Kidney (tissue), 14 donors: Measurements from ENCODE around the gene RCVRN. TPM values are rescaled to one million over a fixed set of nuclear protein-coding genes. Genes with fewer than 3 reads are reported as not detected.
"Not testable (repeated sequence)": the region's sequence is repeated elsewhere in the genome, so short reads cannot be mapped to it uniquely, and the experiment has no call there.

Experiments
- DNase-seq, 5 donors: peaks; one replicate each; pipeline ENCODE4 v3.0.0-alpha.2; 2013 to 2020
- FAIRE-seq: peaks from 2 replicates; lab custom pipeline; 2012; peaks lifted over from hg19 to GRCh38; lab: Jason Lieb, UNC
- H3K27ac ChIP-seq, 2 donors: one replicate each; pipeline ENCODE4 v1.7.0; 2013; ENCODE audit warnings: low read depth in 2 of 2, low read length in 2 of 2, inconsistent platforms in 1 of 2
- H3K27me3 ChIP-seq: one replicate; pipeline ENCODE4 v1.7.1; 2013; ENCODE audit warnings: low read length, inconsistent platforms; ENCODE audit not compliant: control insufficient read depth, insufficient read depth
- H3K36me3 ChIP-seq, 3 donors: one replicate each; pipeline versions ENCODE4 v1.7.0 to v1.7.1; 2013; ENCODE audit warnings: low read length in 3 of 3, control low read depth in 1 of 3, inconsistent platforms in 1 of 3; ENCODE audit not compliant: insufficient read depth in 3 of 3, control insufficient read depth in 2 of 3
- H3K4me1 ChIP-seq, 3 donors: one replicate each; pipeline versions ENCODE4 v1.7.0 to v1.7.1; 2013; ENCODE audit warnings: low read length in 3 of 3, inconsistent platforms in 1 of 3, low read depth in 1 of 3; ENCODE audit not compliant: control insufficient read depth in 2 of 3, insufficient read depth in 2 of 3
- H3K4me3 ChIP-seq, 3 donors: one replicate each; pipeline versions ENCODE4 v1.7.0 to v1.8.1; 2013; ENCODE audit warnings: low read length in 3 of 3, control low read depth in 1 of 3, inconsistent platforms in 1 of 3
- H3K9ac ChIP-seq, 3 donors: one replicate each; pipeline versions ENCODE4 v1.7.0 to v1.7.1; 2013; ENCODE audit warnings: low read length in 3 of 3, control low read depth in 1 of 3, inconsistent platforms in 1 of 3
- H3K9me3 ChIP-seq, 3 donors: one replicate each; pipeline versions ENCODE4 v1.7.0 to v1.7.1; 2013; ENCODE audit warnings: low read length in 3 of 3, control low read depth in 1 of 3, inconsistent platforms in 1 of 3; ENCODE audit not compliant: control insufficient read depth in 2 of 3, insufficient read depth in 1 of 3
- intact Hi-C: fragments of 100-400 bp; cut with DNase I; formaldehyde crosslinking; loops from one replicate; pipeline ENCODE4 v1.11.1; 2022
- polyA plus RNA-seq: library from polyadenylated mRNA; stranded (reverse); fragments of 350-450 nt; fragmentation: Illumina TruSeq; extraction: RNeasy Lipid Tissue Mini Kit (QIAGEN cat#74804); gene quantifications from one replicate; pipeline ENCODE4 v1.2.3, GENCODE V29; 2014; ENCODE audit warnings: low read depth, low replicate concordance; ENCODE audit not compliant: insufficient read depth
- total RNA-seq: library from RNA; stranded (reverse); fragmentation: NEBNext Ultra II Directional; extraction: Animal tissue kit (Norgen Biotek cat#: 25700); gene quantifications from one replicate; pipeline ENCODE4 v1.2.1, GENCODE V29; 2021
- TF ChIP-seq, protein P1 (sequence below): IDR thresholded peaks from 3 replicates; pipeline ENCODE4 v1.5.1; 2012; ENCODE audit warnings: mild to moderate bottlenecking, moderate library complexity, borderline replicate concordance; ENCODE audit not compliant: insufficient read depth; ENCODE audit errors: extremely low read depth
- donor health status: control.
- donor health status: control.
- donor health status: control.
- donor health status: control.
- donor health status: control.
- donor health status: DM: yes; HTN: yes; CAD: no.
- donor health status: Normal renal cell carcinoma (clear cell type).

Gene RCVRN
- total and polyA plus RNA-seq, 2 donors from 2014 or later = not detected

DNA sequence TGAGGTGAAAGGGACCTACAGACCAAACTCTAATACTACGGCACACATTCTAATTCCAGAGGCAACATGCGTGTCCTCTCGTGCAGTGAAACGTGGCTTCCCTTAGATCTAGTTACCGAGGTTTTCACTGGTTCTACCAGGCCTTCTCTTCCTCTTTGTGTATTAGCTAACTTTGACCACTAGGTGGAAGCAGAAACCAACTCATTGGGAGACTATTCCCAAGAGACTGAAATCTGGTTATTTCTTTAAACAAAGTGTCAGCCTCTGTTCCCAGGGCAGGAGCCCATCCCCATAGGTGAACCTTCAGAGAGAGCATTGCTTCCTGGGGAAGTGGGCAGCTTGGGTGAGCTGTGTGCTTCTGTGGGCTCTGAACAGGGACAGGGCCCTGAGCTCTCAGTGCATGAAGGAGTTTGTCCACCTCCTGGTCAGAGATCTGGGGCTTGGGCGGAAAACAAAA lies 19.7 kb upstream of the RCVRN start:
- Histone ChIP-seq H3K9me3 (no peaks in the 10 kb centered on the region), H3K4me3 (no peak overlapping the region), H3K27ac (no peak overlapping the region), H3K27me3 (no peaks in the 10 kb centered on the region), H3K4me1 (no peaks in the 10 kb centered on the region), H3K9ac (no peak overlapping the region), H3K36me3 (no peaks in the 10 kb centered on the region)
- FAIRE-seq (no peak), DNase-seq (peak in 3 of 5 donors; percentile 64 to 96 (median 95))
- TF ChIP-seq, protein P1, sequence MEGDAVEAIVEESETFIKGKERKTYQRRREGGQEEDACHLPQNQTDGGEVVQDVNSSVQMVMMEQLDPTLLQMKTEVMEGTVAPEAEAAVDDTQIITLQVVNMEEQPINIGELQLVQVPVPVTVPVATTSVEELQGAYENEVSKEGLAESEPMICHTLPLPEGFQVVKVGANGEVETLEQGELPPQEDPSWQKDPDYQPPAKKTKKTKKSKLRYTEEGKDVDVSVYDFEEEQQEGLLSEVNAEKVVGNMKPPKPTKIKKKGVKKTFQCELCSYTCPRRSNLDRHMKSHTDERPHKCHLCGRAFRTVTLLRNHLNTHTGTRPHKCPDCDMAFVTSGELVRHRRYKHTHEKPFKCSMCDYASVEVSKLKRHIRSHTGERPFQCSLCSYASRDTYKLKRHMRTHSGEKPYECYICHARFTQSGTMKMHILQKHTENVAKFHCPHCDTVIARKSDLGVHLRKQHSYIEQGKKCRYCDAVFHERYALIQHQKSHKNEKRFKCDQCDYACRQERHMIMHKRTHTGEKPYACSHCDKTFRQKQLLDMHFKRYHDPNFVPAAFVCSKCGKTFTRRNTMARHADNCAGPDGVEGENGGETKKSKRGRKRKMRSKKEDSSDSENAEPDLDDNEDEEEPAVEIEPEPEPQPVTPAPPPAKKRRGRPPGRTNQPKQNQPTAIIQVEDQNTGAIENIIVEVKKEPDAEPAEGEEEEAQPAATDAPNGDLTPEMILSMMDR = peak; percentile 81
- intact Hi-C loops = loop anchor here (10.0 kb wide), 1 partner anchor 690 kb away; no protein-coding TSS in a partner anchor

DNA sequence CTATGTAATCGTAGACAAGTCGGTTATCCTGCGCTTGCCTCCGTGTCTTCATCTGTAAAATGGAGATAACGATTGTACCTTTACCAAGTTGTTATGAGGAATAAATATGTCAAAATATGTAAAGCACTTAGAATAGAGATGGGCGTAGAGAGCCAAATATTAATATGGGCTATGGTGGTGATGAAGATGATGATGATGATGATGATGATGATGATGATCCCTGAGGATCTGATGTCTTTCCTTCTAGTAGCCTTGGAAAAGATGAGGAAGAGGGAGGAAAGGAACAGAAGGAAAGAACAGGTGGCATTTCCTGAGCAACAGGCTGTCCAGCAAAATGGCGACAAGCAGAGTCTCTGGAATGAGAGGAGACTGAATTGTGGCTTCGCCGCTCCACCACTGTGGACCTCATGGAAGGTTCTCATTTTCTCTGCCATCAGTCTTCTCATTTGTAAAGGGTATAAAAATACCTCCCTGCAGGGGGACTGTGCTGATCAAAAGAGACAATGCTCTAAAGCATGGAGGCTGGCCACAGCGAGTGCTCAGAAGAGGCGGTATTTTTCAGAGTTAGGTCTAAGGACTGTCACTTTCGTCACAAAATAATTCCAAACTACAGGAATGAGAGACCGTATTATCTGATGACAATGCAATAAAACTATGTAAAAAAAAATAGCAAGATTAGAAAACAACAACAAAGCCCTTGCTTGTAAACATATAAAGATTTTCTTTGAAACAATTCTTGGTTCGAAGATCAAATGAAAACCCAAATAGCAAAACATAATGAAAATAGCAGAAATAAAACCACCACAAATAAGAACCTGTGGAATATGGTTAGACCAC lies 17.2 kb upstream of the RCVRN start:
- intact Hi-C loops = loop anchor here (10.0 kb wide), 1 partner anchor 693 kb away; no protein-coding TSS in a partner anchor
- DNase-seq (no peak), FAIRE-seq (no peak)
- Histone ChIP-seq H3K9ac (no peak overlapping the region), H3K9me3 (no peaks in the 10 kb centered on the region), H3K4me1 (no peaks in the 10 kb centered on the region), H3K27me3 (no peaks in the 10 kb centered on the region), H3K27ac (no peak overlapping the region), H3K36me3 (no peaks in the 10 kb centered on the region), H3K4me3 (no peak overlapping the region)
- TF ChIP-seq, protein P1 = no peak

DNA sequence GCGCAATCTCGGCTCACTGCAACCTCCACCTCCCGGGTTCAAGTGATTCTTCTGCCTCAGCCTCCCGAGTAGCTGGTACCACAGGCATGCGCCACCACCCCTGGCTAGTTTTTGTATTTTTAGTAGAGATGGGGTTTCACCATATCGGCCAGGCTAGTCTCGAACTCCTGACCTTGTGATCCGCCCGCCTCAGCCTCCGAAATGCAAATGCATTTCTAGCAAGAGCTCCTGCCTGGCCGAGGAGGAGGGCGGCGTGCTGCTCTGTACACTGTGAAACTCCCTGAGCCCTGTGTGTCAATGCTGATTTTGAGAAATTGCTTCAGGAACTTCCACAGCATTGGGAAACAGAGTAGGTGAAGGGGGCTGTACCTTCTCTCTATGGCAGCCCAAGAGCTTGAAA lies 16.1 kb upstream of the RCVRN start:
- FAIRE-seq, H3K9me3 ChIP-seq, H3K9ac ChIP-seq, H3K27ac ChIP-seq, H3K27me3 ChIP-seq, H3K4me1 ChIP-seq, H3K4me3 ChIP-seq, H3K36me3 ChIP-seq: not testable (repeated sequence)
- DNase-seq = peak in 1 of 5 donors; percentile 8
- intact Hi-C loops = loop anchor here (10.0 kb wide), 1 partner anchor 694 kb away; no protein-coding TSS in a partner anchor

DNA sequence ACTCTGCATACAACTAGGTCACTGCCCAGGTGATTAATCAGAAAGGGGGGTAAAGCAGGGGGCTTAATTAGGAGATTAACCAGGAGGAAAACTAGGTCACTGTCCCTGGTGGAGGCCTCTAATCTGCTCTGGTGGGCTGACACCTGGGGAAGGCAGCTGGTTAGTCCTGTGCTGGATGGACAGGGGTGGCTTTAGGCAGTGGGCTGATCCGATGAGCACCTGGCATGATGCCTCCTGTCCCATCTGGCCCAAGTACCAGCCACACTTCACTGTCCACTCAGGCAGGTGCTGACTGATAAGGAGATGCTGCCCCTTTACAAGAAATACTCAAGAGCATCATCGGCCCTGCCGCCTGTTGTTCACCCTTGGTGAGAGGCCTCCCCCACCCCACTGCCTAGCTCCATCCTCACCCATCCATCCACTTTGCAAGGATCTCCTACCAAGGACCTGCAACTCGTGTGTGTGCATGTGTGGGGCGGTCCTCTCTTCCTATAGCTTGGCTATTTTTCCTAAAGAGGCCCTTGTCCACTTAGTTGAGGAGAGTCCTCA lies 13.8 kb upstream of the RCVRN start:
- H3K9me3 ChIP-seq = no peaks in the 10 kb centered on the region
- FAIRE-seq (no peak), DNase-seq (no peak)
- H3K4me1 ChIP-seq = no peaks in the 10 kb centered on the region
- intact Hi-C loops = no loop called here
- no peaks in the 10 kb centered on the region for H3K27me3 ChIP-seq
- TF ChIP-seq, protein P1 = no peak
- no peak overlapping the region for H3K4me3 ChIP-seq
- no peak overlapping the region for H3K9ac ChIP-seq
- no peak overlapping the region for H3K27ac ChIP-seq
- no peaks in the 10 kb centered on the region for H3K36me3 ChIP-seq
